KG1 (cell line): ENCODE results near the gene DFFB.
A peak's percentile ranks its signal among the peaks of the same experiment; 100 is the strongest.
"Not testable (repeated sequence)": the region's sequence is repeated elsewhere in the genome, so short reads cannot be mapped to it uniquely, and the experiment has no call there.

Experiments used
- DNase-seq: peaks from one replicate; lab custom pipeline; 2025; lab: John Stamatoyannopoulos, UW

Gene DFFB, protein sequence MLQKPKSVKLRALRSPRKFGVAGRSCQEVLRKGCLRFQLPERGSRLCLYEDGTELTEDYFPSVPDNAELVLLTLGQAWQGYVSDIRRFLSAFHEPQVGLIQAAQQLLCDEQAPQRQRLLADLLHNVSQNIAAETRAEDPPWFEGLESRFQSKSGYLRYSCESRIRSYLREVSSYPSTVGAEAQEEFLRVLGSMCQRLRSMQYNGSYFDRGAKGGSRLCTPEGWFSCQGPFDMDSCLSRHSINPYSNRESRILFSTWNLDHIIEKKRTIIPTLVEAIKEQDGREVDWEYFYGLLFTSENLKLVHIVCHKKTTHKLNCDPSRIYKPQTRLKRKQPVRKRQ

DNA sequence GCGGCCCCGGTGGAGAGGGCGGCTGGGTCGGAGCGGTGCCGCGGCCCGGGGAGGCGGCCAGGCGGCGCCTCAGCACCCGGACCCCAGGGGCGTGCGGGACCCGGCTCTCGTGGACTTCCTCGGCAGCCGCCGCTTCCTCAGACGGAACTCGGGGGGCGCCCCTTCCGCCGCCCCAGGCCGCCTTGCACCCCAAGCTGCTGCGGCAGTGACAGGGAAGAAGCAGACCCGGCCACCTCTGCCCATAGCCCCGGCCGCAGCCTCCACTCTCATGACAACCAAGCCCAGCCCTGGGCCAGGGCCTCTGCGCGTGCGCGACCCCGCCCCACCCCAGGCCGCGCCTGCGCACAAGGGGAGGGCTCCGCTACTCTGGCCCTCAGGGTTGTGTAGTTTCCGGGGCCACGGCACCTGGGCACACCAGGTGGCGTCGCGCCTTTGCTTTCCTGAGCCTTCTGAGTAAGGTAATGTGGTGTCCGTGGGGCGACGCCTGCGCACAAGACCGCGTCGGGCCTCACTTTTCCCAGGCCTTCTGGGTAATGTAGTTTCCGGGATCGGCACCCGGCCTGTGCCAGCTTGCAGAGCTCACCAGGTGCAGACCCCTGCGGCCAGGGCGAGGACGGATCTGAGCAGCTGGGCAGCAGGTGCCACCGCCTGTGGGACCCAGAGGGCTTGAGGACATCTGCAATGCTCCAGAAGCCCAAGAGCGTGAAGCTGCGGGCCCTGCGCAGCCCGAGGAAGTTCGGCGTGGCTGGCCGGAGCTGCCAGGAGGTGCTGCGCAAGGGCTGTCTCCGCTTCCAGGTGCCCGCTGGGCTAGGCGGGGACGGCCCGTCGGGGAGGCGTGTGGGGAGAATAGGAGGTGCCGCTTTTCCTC lies at the start of gene DFFB, which contains the start of gene CEP104:
TSS of gene DFFB (plus strand) at position 554 of the 868 bp plus-strand sequence. CDS start at position 682, 128 bp downstream.
TSS of gene CEP104 (minus strand) at position 289 of the 868 bp plus-strand sequence. CDS start 4,804 bp downstream, outside the sequence.
- DNase-seq: peak; percentile 92

DNA sequence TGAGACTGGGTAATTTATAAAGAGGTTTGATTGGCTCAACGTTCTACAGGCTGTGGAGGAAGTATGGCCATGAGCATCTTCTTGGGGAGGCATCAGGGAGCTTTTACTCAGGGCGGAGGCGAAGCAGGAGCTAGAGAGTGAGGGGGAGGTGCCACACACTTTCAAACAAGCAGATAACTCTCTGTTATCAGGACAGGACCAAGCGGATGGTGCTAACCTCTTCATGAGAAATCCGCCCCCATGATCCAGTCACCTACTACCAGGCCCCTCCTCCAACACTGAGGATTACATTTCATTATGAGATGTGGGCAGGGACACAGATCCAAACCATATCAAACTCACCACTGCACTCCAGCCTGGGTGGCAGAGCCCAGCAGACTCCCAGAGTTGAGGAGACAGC lies 49.5 kb upstream of the DFFB start:
- DNase-seq: no peak

- DNase-seq: no peak
These were observed 47.6 kb upstream of the DFFB start for GRCh38 chr1:3809680-3810079.

DNA sequence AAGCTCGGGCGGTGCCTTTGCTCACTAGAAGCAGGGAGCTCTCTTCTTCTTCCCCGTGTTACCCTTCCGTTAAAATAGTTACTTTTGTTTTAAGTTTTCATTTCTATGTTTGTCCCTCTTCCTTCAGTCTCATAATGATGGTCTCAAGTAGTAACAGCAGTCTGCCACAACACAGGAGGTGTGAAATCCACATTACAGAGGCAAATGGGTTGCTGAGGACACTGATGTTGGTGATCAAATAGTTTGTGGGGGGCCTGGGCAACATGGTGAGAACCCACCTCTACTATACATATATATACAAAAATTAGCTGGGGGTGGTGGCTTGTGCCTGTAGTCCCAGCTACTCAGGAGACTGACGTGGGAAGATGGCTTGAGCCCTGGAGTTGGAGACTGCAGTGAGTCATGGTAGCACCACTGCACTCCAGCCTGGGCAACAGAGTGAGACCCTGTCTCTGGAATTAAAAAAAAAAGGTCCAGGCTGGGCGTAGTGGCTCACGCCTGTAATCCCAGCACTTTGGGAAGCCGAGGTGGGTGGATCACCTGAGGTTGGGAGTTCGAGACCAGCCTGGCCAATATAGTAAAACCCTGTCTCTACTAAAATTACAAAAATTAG lies 47.0 kb upstream of the DFFB start:
- DNase-seq: not testable (repeated sequence)

DNA sequence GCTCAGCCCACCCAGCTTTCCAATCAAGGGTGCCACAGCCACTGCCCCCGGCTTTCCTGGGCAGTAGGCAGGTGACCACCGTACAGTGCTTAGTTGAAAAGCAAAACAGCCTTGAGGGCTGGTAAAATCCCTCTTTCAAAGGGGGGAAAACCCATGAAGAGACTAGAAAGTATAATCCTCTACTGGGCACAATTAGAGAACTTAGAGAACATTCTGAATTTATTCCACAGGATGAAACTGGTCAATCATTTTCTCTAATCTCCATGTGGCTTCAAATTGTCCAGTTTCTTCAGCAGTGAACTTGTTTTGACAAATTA lies 45.7 kb upstream of the DFFB start:
- no peak for DNase-seq

DNA sequence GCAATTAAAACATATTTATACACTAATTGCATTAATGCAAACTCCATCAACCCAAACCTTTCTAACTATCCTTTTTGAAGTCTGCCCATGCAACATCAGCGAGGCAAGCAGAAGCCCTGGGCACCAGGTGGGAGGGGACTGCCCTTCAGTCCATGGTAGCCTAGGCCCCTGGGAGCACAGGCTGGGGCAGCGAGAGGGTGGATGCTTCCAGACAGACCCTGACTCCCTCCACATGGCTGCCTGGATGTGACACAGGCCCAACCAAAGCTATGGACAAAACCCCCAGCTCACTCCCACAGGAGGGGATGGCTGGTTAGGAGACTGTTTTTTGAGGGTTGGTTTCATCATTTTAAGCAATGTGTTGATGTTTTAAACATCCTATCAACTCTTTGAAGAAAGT lies 43.2 kb upstream of the DFFB start:
- DNase-seq: no peak

DNA sequence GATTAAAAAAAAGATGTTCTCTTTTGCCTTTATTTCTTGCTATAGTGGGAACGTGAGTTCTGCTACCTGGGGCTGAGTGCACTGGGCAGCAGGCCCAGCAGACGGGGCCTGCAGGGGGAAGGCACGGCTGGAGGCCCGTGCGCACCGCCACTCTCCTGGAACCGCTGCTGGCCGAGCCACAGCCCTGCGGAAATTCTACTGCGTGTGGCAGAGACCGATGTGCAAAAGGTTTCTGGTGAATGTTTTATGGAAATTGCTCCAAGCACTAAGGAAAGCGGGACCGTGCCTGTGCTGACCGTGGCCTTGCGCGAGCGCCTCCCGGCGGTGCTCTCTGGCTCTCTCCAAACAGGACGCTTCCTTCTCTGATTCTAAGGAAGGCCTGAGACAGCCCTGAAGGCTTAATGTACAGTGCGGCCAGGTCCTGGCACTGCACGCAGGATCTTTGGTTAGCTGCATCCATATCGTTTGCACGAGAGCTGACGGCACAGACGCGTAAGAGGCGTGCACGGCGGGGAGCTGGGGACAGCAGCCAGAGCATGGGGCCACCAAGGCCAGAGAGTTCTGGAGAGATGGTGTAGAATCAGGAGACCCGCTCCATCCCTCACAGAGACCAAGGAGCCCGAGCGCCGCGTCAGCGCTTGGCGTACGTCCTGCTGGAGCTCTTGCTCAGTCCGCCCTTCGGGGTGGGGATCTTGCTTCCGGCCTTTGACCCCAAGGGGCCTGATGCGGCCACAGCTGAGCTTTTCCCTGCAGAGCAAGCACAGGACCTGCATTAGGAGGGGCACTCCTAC lies 42.3 kb upstream of the DFFB start:
- no peak for DNase-seq

DNA sequence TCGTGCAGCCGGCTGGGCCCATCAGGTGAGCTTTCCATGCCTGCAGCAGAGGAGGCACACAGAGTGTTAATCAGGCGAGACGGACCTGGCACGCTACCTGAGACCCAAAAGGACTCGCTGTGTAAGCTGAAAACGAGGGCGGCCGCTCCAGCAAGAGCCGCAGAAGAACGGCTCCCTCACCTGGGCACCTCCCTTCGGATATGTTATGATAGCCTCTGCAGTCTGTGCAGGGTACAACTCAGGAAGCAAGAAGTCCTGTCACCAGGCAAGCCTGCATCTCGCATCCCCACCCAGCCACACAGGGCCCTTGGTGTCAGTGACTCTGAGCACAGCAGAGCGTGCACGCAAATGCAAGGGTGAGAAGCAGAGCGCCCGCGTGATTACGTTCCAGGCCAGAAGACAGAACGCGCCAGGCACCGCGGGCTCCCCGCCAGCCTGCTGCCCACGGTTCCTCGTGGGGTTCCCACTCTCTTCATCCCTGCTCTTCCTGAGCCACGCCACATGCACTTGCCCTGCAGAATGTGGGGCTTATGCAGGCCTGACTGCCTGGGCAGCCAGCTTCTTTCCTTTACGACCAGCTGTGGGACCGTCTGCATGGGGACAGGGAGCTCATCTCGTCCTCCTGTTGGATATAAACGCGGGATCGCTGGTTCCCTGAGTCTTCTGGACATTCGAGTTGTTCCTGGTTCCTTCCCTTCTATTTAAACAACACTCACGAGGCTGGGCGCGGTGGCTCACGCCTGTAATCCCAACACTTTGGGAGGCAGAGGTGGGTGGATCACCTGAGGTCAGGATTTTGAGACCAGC lies 40.7 kb upstream of the DFFB start:
- no peak for DNase-seq

DNA sequence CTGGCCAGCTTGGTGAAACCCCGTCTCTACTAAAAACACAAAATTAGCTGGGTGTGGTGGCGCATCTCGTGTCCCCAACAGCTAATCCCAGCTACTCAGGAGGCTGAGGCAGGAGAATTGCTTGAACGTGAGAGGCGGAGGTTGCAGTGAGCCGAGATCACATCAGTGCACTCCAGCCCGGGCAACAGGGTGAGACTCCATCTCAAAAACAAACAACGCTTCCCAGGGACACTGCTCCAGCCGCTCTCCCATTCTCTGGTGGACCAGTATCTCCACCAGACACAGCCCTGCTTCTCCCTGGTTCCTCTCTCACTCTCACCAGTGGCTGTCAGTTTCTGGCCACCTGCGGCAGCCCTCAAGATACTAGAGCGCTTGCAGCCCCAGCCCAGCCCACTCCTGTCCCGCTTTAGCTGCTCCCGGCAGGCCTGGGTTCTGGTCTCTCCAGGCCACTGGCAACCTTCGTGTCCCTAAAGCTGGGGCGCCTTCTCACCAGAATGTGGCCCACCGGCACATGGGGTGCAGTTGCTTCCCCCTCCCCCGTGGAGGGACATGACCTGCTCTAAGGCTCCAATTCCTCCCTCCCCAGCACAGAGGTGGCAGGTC lies 40.0 kb upstream of the DFFB start:
- DNase-seq: no peak

DNA sequence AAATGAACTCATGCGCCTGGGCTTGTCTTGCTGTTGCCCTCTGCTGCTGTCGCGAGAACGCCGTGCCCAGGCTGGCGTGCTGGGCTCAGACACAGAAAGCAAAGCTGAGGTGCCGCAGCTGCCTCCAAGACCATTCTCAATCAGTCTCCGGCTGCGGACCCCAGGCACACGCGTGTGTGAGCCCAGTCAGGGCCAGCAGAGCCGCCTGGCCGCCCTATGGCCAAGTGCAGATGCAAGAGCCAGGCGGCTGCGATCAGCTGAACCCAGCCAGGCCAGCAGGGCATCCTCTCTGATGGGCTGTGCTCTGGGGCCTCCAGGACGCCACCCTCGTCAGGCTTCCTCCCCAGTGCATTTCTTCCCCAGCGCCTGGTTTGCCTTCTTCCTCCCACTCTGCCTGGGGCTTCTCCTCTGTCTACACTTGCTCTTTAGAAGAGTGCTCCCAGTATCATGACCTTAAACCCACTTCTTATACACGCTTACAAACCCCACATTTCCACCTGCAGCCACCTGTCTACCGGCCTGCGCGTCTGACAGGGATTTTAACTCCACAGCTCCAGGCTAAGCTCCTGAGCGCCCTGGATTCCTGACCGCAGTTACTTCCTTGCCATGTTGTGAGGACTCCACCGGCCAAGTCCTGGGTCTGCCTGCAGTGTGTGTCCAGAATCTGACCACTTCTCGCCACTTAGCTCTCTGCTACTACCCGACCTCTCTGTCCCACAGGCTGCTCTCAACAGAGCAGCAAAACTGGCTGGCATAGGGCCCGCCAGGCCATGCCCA lies 39.3 kb upstream of the DFFB start:
- no peak for DNase-seq

GRCh38 chr1:3819771-3820200 lies 37.5 kb upstream of the DFFB start:
- DNase-seq: no peak

GRCh38 chr1:3820316-3820715 lies 37.0 kb upstream of the DFFB start:
- DNase-seq: no peak

GRCh38 chr1:3821004-3821403 lies 36.3 kb upstream of the DFFB start:
- DNase-seq: no peak

GRCh38 chr1:3821447-3821846 lies 35.8 kb upstream of the DFFB start:
- no peak for DNase-seq

GRCh38 chr1:3821908-3822307 lies 35.4 kb upstream of the DFFB start:
- DNase-seq: no peak

GRCh38 chr1:3822421-3822820 lies 34.9 kb upstream of the DFFB start:
- no peak for DNase-seq

GRCh38 chr1:3824650-3825049 lies 32.6 kb upstream of the DFFB start:
- DNase-seq: no peak

DNA sequence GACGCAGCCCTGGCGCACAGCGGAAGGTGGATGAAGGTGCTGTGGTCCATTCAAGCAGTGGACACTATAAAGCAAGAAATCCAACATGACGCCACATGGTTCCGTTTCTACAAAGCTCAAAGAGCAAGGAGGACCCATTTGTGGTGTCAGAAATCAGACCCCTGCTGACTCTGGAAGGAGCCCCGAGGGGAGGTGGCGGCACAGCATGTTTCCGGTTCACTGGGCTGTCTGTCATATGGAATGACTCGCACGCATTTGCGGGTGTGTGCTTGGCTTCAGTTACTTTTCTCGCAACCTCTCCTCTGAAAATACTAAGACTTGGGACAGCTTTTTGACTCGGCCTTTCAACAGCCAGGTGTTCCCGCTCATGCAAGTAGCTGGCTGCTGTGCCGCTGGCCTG lies 31.9 kb upstream of the DFFB start:
- no peak for DNase-seq

- no peak for DNase-seq
These were observed 29.4 kb upstream of the DFFB start for GRCh38 chr1:3827813-3828307.

DNA sequence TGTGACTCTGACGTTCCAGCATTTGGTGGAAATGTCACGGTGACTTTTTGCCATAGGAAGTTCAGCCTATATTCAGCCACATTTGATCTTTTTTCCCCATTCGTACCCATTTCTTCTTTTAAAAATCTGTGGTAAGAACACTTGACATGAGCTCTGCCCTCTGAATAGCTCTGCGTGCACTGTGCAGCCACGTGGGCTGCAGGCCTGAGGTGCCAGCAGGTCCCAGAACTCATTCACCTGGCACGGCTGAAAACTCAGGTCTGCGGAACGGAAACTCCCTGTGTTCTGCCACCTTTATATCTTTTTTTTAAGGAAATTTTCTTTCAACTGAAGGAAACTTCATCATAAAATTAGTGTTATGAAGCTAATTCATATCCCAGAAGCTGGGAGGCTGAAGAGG lies 28.9 kb upstream of the DFFB start:
- DNase-seq: no peak
